Activated naive CD8-positive, alpha-beta T cell treated with anti-CD3 and anti-CD28 coated beads, Interleukin-2, amount 10 ng/mL, durations not matched to agents 7 days and 5 days (primary cell): Measurements from ENCODE around the gene WARS2. TPM values are rescaled to one million over a fixed set of nuclear protein-coding genes. Genes with fewer than 3 reads are reported as not detected.

Experiments used
- ATAC-seq: fragments of 150-1000 bp; cut with Tn5 transposase; one replicate; pipeline ENCODE4 v1.10.0; 2021; ENCODE audit warnings: low read depth, moderate library complexity
- POLR2A ChIA-PET: fragments of 350-600 bp; sonication (Branson Sonifier 250); formaldehyde crosslinking; loops from one replicate; lab custom pipeline; 2021; ENCODE audit warnings: antibody characterized with exemption; lab: Charles Lee
- DNase-seq: peaks from one replicate; pipeline ENCODE4 v3.0.0; 2021
- H3K27ac Mint-ChIP-seq: one replicate; pipeline ENCODE4 v1.8.0; 2022; ENCODE audit warnings: mild to moderate bottlenecking, mixed read lengths
- H3K27me3 Mint-ChIP-seq: one replicate; pipeline ENCODE4 v1.8.0; 2022; ENCODE audit warnings: mild to moderate bottlenecking, moderate library complexity, mixed read lengths
- H3K36me3 Mint-ChIP-seq: one replicate; pipeline ENCODE4 v1.8.0; 2021; ENCODE audit warnings: mild to moderate bottlenecking, mixed read lengths
- H3K4me1 Mint-ChIP-seq: one replicate; pipeline ENCODE4 v1.8.0; 2021; ENCODE audit warnings: mixed read lengths
- H3K4me3 Mint-ChIP-seq: one replicate; pipeline ENCODE4 v1.8.0; 2022; ENCODE audit warnings: mild to moderate bottlenecking, moderate library complexity, mixed read lengths
- H3K9me3 Mint-ChIP-seq: one replicate; pipeline ENCODE4 v1.8.0; 2021; ENCODE audit warnings: mixed read lengths
- total RNA-seq, 2 experiments: library from RNA; stranded (reverse); gene quantifications; one replicate each; pipeline ENCODE4 v1.2.3, GENCODE V29; 2021

WARS2 gene
- total RNA-seq, 2 experiments from 2014 or later, result 8.5 to 10.3 TPM

DNA sequence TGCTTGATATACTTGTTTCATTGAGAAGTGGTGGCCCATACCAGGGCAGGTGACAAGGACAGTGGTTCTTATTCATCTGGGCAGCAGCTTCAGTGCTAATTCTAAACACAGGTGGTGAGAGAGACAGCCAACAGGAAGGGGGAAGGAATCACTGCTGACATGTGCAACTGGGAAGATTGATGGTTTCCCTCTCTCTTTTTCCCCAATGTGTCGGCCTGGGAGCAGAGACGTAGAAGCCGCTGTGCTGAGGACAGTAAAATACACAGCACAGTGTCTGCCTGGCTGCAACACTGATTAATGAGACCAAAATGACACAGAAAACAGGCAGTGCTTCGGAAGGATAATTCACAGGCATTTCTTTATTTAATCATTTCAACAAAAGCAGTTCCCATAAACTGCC is 48.8 kb downstream of the WARS2 start:
- H3K9me3 Mint-ChIP-seq, result peaks cover 8% of the 10 kb centered on the region

DNA sequence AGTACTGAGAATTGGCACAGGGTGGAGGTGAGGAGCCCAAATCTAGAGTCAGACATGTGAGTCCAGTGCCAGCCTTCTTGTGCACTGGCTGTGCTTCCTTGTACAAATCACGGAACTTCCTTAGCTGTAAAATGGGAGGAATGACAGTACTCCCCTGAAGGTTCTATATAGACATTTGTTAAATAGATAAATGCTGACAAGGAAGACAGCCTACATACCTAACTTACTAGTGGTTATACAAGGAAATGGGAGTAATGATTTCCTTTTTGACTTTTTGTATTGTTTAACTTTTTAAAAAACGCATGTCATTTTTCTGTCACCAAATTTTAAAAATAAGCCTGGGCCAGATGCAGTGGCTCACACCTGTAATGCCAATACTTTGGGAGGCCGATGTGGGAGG is 50.2 kb downstream of the WARS2 start:
- H3K27ac Mint-ChIP-seq, result no peak overlapping the region
- no peak for DNase-seq
- no peak for ATAC-seq
- H3K4me1 Mint-ChIP-seq, result peaks cover 2% of the 10 kb centered on the region
- no peak overlapping the region for H3K4me3 Mint-ChIP-seq
- H3K27me3 Mint-ChIP-seq, result no peaks in the 10 kb centered on the region
- H3K36me3 Mint-ChIP-seq, result peaks cover 8% of the 10 kb centered on the region
- peaks cover 10% of the 10 kb centered on the region for H3K9me3 Mint-ChIP-seq
- POLR2A ChIA-PET, result no interaction called here

More for the DNA sequence above, 48.8 kb downstream of the WARS2 start:
- no peaks in the 10 kb centered on the region for H3K27me3 Mint-ChIP-seq
- no peak overlapping the region for H3K27ac Mint-ChIP-seq
- no peak for DNase-seq
- peaks cover 4% of the 10 kb centered on the region for H3K36me3 Mint-ChIP-seq
- POLR2A ChIA-PET, result no interaction called here
- H3K4me1 Mint-ChIP-seq, result peaks cover 2% of the 10 kb centered on the region
- no peak overlapping the region for H3K4me3 Mint-ChIP-seq
- no peak for ATAC-seq

DNA sequence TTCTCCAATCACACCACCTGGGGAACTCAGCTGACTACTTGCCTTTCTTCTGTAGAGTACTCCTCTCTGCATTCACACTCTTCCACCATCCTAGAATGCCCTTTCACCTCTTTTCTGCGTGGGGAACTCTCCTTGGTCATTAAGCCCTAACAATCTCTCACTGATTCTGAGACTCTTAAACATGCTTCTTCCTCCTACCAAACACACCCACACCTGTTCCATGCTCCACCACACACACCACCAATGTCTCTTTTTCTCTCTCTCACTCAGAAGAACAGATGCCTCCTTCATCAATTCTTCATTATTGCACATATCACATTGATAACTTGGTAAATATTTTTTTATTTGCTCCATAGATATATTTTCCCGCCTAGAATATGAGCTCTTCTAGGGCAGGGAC is 53.6 kb downstream of the WARS2 start:
- no peak for DNase-seq
- peaks cover 14% of the 10 kb centered on the region for H3K9me3 Mint-ChIP-seq
- H3K27ac Mint-ChIP-seq, result no peak overlapping the region
- H3K4me1 Mint-ChIP-seq, result no peaks in the 10 kb centered on the region
- POLR2A ChIA-PET, result no interaction called here
- H3K4me3 Mint-ChIP-seq, result no peak overlapping the region
- ATAC-seq, result no peak
- H3K27me3 Mint-ChIP-seq, result no peaks in the 10 kb centered on the region
- peaks cover 7% of the 10 kb centered on the region for H3K36me3 Mint-ChIP-seq

DNA sequence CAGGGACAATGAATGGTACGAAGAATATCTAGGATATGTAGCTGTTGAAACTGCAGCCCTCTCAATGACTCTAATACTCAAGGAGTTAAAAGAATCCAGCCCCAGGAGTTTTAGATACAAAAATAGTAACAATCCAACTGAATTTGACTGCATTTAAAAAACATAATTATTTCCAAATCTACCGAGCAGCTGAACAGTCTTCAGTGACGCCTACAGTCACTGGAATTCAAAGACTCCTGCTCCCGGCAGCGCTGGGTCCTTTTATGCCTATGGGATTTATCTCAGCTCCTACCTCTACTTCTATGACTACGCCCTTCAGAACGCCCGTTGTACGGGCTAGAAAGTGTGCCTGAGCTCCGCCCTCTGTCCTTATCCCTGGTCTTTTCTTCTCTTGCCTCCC is 55.7 kb downstream of the WARS2 start:
- Mint-ChIP-seq H3K9me3 (peaks cover 10% of the 10 kb centered on the region), H3K27ac (no peak overlapping the region), H3K36me3 (peaks cover 7% of the 10 kb centered on the region), H3K27me3 (no peaks in the 10 kb centered on the region), H3K4me3 (no peak overlapping the region), H3K4me1 (no peaks in the 10 kb centered on the region)
- DNase-seq, result no peak
- POLR2A ChIA-PET, result no interaction called here
- ATAC-seq, result no peak

DNA sequence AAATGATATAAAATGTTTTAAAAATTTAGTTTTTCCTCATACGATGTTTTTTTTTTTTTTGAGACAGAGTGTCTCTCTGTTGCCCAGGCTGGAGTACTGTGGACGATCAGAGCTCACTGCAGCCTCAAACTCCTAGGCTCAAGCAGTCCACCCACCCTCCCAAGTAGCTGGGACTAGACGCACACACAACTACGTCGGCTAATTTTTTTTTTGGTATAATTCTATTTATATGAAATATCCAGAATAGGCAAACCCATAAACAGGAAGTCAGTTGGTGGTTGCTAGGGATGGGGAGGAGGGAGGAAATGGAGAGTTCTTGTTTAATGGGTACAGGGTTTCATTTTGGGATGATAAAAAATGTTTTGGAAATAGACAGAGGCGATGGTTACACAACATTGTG is 56.5 kb downstream of the WARS2 start:
- POLR2A ChIA-PET, result no interaction called here
- H3K4me1 Mint-ChIP-seq, result no peaks in the 10 kb centered on the region
- H3K4me3 Mint-ChIP-seq, result no peak overlapping the region
- peaks cover 7% of the 10 kb centered on the region for H3K36me3 Mint-ChIP-seq
- no peak for ATAC-seq
- no peak overlapping the region for H3K27ac Mint-ChIP-seq
- no peaks in the 10 kb centered on the region for H3K27me3 Mint-ChIP-seq
- peaks cover 8% of the 10 kb centered on the region for H3K9me3 Mint-ChIP-seq
- no peak for DNase-seq

DNA sequence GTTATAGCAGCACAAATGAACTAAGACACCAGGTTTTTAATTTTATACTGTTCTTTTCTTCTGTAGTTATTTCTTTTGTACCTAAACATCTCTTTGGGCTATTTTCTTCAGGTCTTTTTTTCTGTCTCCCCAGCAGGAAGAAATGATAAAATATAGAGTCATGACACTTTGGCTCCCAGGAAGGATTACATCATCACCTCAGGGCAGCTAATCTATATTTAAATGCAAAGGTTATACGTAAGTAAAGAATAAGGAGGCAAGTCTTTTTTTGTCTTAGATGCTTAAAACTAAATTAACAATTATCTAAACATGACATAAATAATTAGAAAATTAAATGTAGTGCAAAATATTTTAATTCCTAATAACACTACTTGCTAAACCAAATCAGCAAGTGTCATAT is 57.0 kb downstream of the WARS2 start:
- H3K27ac Mint-ChIP-seq, result no peak overlapping the region
- no peaks in the 10 kb centered on the region for H3K27me3 Mint-ChIP-seq
- peaks cover 7% of the 10 kb centered on the region for H3K36me3 Mint-ChIP-seq
- DNase-seq (no peak), ATAC-seq (no peak)
- H3K4me3 Mint-ChIP-seq, result no peak overlapping the region
- no peaks in the 10 kb centered on the region for H3K4me1 Mint-ChIP-seq
- H3K9me3 Mint-ChIP-seq, result peaks cover 8% of the 10 kb centered on the region
- POLR2A ChIA-PET, result no interaction called here

DNA sequence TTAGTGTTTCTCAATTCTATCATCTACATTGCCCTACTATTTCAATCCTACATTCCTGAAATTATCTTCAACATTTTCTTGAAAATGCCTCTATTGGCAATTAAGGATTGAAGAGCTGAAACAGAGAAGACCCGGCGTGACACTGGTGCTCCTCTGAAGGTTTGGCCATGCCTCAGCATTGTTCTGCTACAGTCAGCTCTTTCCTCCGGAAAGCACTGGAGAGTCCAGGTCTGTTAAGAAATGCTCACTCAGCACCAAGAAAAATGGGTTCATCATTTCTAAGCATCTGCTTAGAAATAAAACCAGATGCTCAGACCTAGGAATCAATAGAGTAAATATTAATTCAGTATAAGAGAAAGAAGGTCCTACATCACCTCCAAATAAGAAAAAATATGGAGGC is 58.8 kb downstream of the WARS2 start:
- peaks cover 9% of the 10 kb centered on the region for H3K36me3 Mint-ChIP-seq
- ATAC-seq (no peak), DNase-seq (no peak)
- peaks cover 8% of the 10 kb centered on the region for H3K9me3 Mint-ChIP-seq
- H3K27ac Mint-ChIP-seq, result no peak overlapping the region
- H3K4me1 Mint-ChIP-seq, result no peaks in the 10 kb centered on the region
- no peaks in the 10 kb centered on the region for H3K27me3 Mint-ChIP-seq
- H3K4me3 Mint-ChIP-seq, result no peak overlapping the region
- POLR2A ChIA-PET, result no interaction called here

DNA sequence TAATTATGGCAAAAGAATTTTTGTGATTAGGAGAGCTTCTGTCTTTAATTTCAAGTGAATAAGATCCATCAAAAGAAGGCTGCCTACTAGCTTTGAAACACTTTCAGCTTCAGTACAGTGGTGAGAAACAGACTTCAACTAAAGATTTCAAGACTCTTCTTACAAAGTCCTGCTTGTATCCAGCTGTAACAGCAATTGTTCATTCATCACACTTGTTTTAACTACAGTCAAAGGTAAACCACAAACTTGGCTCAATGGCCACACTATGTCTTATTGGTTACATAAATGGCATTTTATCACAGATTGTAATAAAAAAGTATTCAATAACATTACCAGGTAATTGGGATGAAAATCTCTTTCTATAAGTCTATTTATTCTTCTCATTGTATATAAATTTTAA is 59.2 kb downstream of the WARS2 start:
- H3K4me1 Mint-ChIP-seq, result no peaks in the 10 kb centered on the region
- POLR2A ChIA-PET, result no interaction called here
- H3K9me3 Mint-ChIP-seq, result peaks cover 8% of the 10 kb centered on the region
- no peaks in the 10 kb centered on the region for H3K27me3 Mint-ChIP-seq
- no peak overlapping the region for H3K4me3 Mint-ChIP-seq
- DNase-seq (no peak), ATAC-seq (no peak)
- H3K36me3 Mint-ChIP-seq, result peaks cover 9% of the 10 kb centered on the region
- no peak overlapping the region for H3K27ac Mint-ChIP-seq

DNA sequence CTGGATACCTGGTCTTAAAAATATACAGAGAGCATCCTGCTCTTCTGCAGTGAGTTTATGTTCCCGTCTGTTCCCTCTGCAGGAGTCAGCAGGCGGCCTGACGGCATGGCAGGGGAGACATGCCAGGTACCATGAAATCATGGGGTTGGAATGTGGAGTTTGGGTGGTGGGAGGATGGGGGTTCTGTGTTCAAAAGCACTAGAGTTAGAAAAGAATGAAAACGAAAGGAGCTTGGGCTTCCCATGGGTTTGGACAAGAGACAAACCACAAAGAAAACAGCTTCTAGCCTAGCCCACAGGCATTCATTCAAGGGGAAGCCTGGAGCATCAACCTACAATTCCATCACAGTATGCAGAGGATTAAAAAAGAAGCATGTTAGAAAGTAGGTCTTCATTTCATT is 59.9 kb downstream of the WARS2 start:
- Mint-ChIP-seq H3K4me1 (no peaks in the 10 kb centered on the region), H3K27ac (no peak overlapping the region), H3K27me3 (no peaks in the 10 kb centered on the region), H3K9me3 (peaks cover 8% of the 10 kb centered on the region), H3K36me3 (peaks cover 10% of the 10 kb centered on the region), H3K4me3 (no peak overlapping the region)
- POLR2A ChIA-PET, result no interaction called here
- ATAC-seq (no peak), DNase-seq (no peak)

DNA sequence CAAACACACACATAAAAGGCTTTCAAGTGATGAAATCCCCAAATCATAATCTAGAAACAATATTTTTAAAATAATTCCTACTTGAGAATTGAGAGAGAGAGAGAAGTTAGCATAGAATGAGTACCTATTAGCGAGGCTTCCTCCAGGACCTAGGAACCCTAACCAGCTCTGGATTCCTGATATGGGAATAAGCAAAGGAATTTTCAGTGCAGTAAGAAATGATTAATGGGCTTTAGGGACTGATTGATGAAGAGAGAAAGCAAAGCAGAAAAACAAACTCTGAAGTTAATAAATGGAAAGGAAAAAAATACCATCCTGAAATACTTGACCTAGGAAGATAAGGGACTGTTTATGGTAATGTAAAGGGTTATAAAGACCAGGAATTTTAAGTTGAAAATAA is 60.6 kb downstream of the WARS2 start:
- Mint-ChIP-seq H3K27ac (no peak overlapping the region), H3K27me3 (no peaks in the 10 kb centered on the region), H3K9me3 (peaks cover 2% of the 10 kb centered on the region), H3K4me3 (no peak overlapping the region), H3K4me1 (no peaks in the 10 kb centered on the region), H3K36me3 (peaks cover 4% of the 10 kb centered on the region)
- no peak for DNase-seq
- POLR2A ChIA-PET, result no interaction called here
- ATAC-seq, result no peak

DNA sequence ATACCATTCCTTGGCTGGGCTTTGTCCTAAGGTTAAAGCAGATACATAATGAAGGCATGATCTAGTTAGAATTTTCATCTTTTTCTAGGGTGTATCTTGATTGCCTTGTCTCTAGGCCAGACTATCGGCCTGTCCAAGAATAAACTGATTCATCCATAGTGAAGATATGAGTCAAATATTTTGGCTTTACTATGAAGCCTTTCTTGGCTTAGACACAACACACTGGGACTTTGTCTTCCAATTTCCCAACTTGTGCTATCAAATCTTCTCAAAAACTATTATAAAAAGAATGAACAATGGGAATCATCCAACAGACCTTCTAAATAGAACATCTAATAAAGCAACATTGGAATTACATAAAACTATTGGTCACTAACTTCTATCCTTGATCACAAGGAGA is 64.8 kb downstream of the WARS2 start:
- no peak overlapping the region for H3K4me3 Mint-ChIP-seq
- no peaks in the 10 kb centered on the region for H3K27me3 Mint-ChIP-seq
- ATAC-seq, result no peak
- no peak overlapping the region for H3K27ac Mint-ChIP-seq
- DNase-seq, result no peak
- H3K9me3 Mint-ChIP-seq, result peaks cover 4% of the 10 kb centered on the region
- POLR2A ChIA-PET, result no interaction called here
- peaks cover 12% of the 10 kb centered on the region for H3K36me3 Mint-ChIP-seq
- no peaks in the 10 kb centered on the region for H3K4me1 Mint-ChIP-seq

DNA sequence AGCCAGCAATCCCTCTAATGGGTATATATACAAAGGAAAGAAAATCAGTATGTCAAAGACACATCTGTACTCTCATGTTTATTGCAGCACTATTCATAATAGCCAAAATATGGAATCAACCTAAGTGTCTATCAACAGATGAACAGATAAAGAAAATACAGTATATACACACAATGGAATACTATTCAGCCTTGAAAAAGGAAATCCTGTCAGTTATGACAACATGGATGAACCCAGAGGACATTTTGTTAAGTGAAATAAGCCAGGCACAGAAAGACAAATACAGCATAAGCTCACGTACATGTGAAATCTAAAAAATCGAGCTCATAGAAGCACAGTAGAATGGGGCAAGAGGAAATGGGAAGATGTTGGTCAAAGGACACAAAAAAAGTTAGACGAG is 69.1 kb downstream of the WARS2 start:
- Mint-ChIP-seq H3K9me3 (peaks cover 4% of the 10 kb centered on the region), H3K4me3 (no peak overlapping the region), H3K36me3 (peaks cover 10% of the 10 kb centered on the region), H3K27me3 (no peaks in the 10 kb centered on the region), H3K4me1 (peaks cover 3% of the 10 kb centered on the region), H3K27ac (no peak overlapping the region)
- POLR2A ChIA-PET, result no interaction called here
- DNase-seq (no peak), ATAC-seq (no peak)

DNA sequence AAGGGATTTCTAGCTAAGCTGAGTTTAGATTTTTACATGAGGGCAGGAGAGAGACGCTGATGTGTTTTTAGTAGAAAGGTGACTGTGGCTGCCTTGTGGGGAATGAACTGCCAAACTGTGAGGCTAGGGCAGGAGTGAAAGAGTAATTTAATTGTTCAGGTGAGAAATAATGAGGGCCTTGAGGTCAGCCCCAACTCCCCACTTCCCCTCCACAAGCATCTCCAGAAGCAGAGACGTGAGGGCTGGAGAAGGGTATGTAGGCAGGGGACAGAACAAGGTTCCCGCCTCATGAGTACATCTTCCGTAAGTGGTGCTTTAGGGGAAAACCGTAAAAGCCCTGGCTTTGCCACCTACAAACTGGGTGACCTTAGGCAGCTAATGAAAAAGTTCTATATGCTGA is 70.8 kb downstream of the WARS2 start:
- H3K27me3 Mint-ChIP-seq, result peaks cover 2% of the 10 kb centered on the region
- no peak overlapping the region for H3K27ac Mint-ChIP-seq
- POLR2A ChIA-PET, result no interaction called here
- peaks cover 3% of the 10 kb centered on the region for H3K4me1 Mint-ChIP-seq
- H3K9me3 Mint-ChIP-seq, result peaks cover 6% of the 10 kb centered on the region
- DNase-seq, result no peak
- H3K4me3 Mint-ChIP-seq, result no peak overlapping the region
- H3K36me3 Mint-ChIP-seq, result peaks cover 7% of the 10 kb centered on the region
- no peak for ATAC-seq

DNA sequence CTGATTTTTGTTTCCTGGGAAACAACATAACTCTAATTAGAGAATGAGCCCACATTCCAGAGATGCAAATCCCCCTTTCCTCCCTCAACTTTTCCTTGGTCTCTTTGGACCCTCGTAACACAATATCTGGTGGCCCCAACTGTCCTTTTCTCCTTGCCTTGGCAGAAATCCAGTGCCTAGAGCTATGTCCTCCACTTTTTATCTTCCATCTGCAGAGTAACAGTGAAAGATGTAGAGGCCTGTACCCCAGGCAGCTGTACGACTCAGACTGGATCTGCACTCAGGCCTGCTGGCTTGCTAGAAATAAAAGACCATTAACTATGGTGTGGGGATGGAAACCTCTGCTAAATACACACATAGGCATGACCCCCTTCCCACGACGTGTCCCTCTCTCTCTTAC is 72.0 kb downstream of the WARS2 start:
- peaks cover 3% of the 10 kb centered on the region for H3K4me1 Mint-ChIP-seq
- peaks cover 6% of the 10 kb centered on the region for H3K9me3 Mint-ChIP-seq
- no peak for DNase-seq

DNA sequence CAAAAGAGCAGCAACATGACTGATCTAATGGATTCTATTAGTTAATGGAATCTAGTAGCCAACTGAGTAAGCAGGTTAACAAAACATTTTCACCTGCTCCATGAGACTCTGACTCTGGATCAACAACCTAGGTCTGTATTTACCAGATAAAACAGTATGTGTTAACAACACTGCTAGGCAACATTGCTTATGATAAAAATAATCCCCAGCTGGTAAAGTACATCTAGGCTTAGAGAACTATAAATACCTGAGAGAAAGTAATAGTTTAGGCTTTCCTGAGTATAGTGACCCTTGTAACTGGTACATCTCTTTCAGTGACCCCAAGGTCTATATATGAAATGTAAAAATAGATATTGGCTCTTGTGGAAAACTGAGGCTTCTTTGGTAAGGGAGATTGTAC is 78.8 kb downstream of the WARS2 start:
- ATAC-seq (no peak), DNase-seq (no peak)
- H3K36me3 Mint-ChIP-seq, result no peaks in the 10 kb centered on the region
- H3K4me1 Mint-ChIP-seq, result no peaks in the 10 kb centered on the region
- no peak overlapping the region for H3K4me3 Mint-ChIP-seq
- POLR2A ChIA-PET, result no interaction called here
- H3K9me3 Mint-ChIP-seq, result peaks cover 3% of the 10 kb centered on the region
- no peak overlapping the region for H3K27ac Mint-ChIP-seq
- peaks cover 2% of the 10 kb centered on the region for H3K27me3 Mint-ChIP-seq

More for the DNA sequence above, 72.0 kb downstream of the WARS2 start:
- ATAC-seq, result no peak
- Mint-ChIP-seq H3K27me3 (peaks cover 2% of the 10 kb centered on the region), H3K36me3 (peaks cover 6% of the 10 kb centered on the region), H3K4me3 (no peak overlapping the region), H3K27ac (no peak overlapping the region)
- POLR2A ChIA-PET, result no interaction called here
